ENCODE measurements around the gene MARK3.

DNA sequence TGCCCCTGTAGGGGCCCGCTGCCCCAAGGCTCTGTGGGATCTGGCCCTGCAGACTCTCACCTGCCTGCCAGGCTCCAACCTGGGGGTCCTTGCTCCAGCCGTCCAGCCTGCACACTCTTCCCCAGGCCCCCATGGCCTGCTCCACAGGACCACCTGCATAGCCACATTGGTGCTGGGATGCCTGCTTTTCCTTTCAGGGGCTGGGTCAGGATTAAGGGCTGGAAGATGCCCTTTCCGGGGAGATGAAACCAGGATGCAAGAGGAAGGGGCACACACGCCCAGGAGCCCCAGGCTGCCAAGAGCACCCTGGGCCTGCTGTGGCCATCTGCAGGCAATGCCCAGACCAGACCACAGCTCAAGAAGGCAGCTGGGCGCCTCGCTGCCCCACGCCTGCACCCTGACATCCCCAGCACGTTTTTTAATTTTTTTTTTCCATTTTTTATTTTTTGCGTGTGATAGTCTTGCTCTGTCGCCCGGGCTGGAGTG lies 162.3 kb downstream of the MARK3 start:
- TF ChIP-seq, protein P1, sequence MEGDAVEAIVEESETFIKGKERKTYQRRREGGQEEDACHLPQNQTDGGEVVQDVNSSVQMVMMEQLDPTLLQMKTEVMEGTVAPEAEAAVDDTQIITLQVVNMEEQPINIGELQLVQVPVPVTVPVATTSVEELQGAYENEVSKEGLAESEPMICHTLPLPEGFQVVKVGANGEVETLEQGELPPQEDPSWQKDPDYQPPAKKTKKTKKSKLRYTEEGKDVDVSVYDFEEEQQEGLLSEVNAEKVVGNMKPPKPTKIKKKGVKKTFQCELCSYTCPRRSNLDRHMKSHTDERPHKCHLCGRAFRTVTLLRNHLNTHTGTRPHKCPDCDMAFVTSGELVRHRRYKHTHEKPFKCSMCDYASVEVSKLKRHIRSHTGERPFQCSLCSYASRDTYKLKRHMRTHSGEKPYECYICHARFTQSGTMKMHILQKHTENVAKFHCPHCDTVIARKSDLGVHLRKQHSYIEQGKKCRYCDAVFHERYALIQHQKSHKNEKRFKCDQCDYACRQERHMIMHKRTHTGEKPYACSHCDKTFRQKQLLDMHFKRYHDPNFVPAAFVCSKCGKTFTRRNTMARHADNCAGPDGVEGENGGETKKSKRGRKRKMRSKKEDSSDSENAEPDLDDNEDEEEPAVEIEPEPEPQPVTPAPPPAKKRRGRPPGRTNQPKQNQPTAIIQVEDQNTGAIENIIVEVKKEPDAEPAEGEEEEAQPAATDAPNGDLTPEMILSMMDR (IDR thresholded peaks at IDR 0.05; ENCODE audit: insufficient read depth, low read depth, low read length), result no peak
- TF ChIP-seq EZH2 (IDR thresholded peaks at IDR 0.05; ENCODE audit: insufficient read depth, low read length), result no peak
